ENCODE results near the gene FBXO21. TPM values are rescaled to one million over a fixed set of nuclear protein-coding genes. Genes with fewer than 3 reads are reported as not detected.

The FBXO21 gene
- total RNA-seq, 1 donor from 2014 or later, result 32.0 TPM

DNA sequence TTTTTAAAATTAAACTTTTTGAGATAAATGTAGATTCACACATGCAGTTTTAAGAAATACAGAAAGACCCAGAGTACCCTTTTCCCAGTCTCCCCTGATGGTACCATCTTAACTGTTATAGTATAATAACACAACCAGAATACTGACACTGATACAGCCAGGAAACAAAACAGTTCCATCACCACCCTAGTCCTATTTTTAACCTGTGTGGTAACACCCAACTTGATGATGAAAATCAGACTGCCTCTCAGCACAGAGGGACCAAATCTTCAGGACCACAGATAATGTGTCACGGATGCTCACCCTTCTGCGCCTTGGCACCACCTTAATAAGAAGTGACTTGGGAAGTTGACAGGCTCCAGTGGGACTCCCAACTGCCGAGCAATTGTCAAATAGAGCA lies 18.1 kb downstream of the FBXO21 start:
- no peak overlapping the region for H3K4me3 ChIP-seq (ENCODE audit: insufficient read depth, low read depth, low read length)
- H3K36me3 ChIP-seq (ENCODE audit: insufficient read depth, low read length), result peaks cover 39% of the 10 kb centered on the region
- TF ChIP-seq, protein P1, sequence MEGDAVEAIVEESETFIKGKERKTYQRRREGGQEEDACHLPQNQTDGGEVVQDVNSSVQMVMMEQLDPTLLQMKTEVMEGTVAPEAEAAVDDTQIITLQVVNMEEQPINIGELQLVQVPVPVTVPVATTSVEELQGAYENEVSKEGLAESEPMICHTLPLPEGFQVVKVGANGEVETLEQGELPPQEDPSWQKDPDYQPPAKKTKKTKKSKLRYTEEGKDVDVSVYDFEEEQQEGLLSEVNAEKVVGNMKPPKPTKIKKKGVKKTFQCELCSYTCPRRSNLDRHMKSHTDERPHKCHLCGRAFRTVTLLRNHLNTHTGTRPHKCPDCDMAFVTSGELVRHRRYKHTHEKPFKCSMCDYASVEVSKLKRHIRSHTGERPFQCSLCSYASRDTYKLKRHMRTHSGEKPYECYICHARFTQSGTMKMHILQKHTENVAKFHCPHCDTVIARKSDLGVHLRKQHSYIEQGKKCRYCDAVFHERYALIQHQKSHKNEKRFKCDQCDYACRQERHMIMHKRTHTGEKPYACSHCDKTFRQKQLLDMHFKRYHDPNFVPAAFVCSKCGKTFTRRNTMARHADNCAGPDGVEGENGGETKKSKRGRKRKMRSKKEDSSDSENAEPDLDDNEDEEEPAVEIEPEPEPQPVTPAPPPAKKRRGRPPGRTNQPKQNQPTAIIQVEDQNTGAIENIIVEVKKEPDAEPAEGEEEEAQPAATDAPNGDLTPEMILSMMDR (IDR thresholded peaks at IDR 0.05; ENCODE audit: insufficient read depth, low read depth, low read length), result no peak
- TF ChIP-seq EZH2 (IDR thresholded peaks at IDR 0.05; ENCODE audit: insufficient read depth, low read length), result no peak
- no peaks in the 10 kb centered on the region for H3K4me1 ChIP-seq (ENCODE audit: insufficient read depth, low read length)
- peaks cover 9% of the 10 kb centered on the region for H4K20me1 ChIP-seq (ENCODE audit: insufficient read depth, low read length)
- H3K9me3 ChIP-seq (ENCODE audit: insufficient read depth, low read depth, low read length), result no peaks in the 10 kb centered on the region
- H3K4me2 ChIP-seq (ENCODE audit: low read length), result no peak overlapping the region
- Mint-ChIP-seq H3K27me3 (ENCODE audit: low read depth, unreplicated experiment) (no peaks in the 10 kb centered on the region), H3K4me3 (ENCODE audit: unreplicated experiment) (no peak overlapping the region), H3K4me1 (ENCODE audit: low read depth, unreplicated experiment) (no peaks in the 10 kb centered on the region), H3K27ac (ENCODE audit: unreplicated experiment) (no peak overlapping the region), H3K36me3 (ENCODE audit: low read depth, unreplicated experiment) (peaks cover 11% of the 10 kb centered on the region), H3K9me3 (ENCODE audit: unreplicated experiment) (no peaks in the 10 kb centered on the region)
- H2AFZ ChIP-seq (ENCODE audit: low read depth, low read length), result no peak overlapping the region
- no peaks in the 10 kb centered on the region for H3K27me3 ChIP-seq (ENCODE audit: insufficient read depth, low read length)
- H3K27ac ChIP-seq (ENCODE audit: low read depth, low read length), result no peak overlapping the region
- FAIRE-seq (no peak), DNase-seq (ENCODE audit: low read depth) (no peak)
- H3K9ac ChIP-seq (ENCODE audit: low read length), result no peak overlapping the region
- H3K79me2 ChIP-seq (ENCODE audit: insufficient read depth, low read length), result no peaks in the 10 kb centered on the region

DNA sequence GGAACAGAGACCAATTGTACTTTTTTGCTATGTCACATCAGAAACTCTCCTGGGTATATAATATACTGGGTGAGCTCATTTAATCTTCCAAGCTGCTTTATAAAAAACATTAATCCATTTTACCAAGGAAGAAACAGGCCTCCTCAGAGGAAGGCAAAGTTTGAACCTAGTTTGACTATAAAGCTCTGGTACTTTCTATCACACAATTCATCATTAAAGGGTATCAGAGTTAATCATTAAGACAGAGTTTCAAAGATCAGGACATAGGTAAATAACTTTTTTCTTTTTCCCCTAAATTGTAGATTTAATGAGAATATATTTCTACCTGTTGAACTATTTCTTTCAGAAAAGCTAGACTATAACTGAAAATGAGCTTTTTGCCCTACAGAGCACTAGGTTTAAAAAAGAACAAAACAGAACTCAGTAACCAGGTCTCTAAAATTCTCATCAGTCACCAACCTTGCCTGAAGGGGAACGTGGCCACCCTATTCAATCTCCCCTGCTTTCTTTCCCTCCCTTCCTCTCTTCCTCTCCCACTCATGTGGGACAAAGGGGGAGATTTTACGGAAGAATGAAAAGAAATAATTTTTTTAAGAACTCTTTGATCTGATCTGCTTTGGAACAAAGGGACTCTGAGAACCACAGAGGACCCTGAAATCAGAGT lies 18.6 kb downstream of the FBXO21 start:
- Histone ChIP-seq H3K4me2 (ENCODE audit: low read length) (no peak overlapping the region), H3K4me1 (ENCODE audit: insufficient read depth, low read length) (no peaks in the 10 kb centered on the region), H3K79me2 (ENCODE audit: insufficient read depth, low read length) (no peaks in the 10 kb centered on the region), H3K27ac (ENCODE audit: low read depth, low read length) (no peak overlapping the region), H3K9ac (ENCODE audit: low read length) (no peak overlapping the region), H3K36me3 (ENCODE audit: insufficient read depth, low read length) (peaks cover 45% of the 10 kb centered on the region), H3K27me3 (ENCODE audit: insufficient read depth, low read length) (no peaks in the 10 kb centered on the region), H3K9me3 (ENCODE audit: insufficient read depth, low read depth, low read length) (no peaks in the 10 kb centered on the region), H3K4me3 (ENCODE audit: insufficient read depth, low read depth, low read length) (no peak overlapping the region), H2AFZ (ENCODE audit: low read depth, low read length) (no peak overlapping the region), H4K20me1 (ENCODE audit: insufficient read depth, low read length) (peaks cover 9% of the 10 kb centered on the region)
- Mint-ChIP-seq H3K9me3 (ENCODE audit: unreplicated experiment) (no peaks in the 10 kb centered on the region), H3K27ac (ENCODE audit: unreplicated experiment) (no peak overlapping the region), H3K4me1 (ENCODE audit: low read depth, unreplicated experiment) (no peaks in the 10 kb centered on the region), H3K36me3 (ENCODE audit: low read depth, unreplicated experiment) (peaks cover 17% of the 10 kb centered on the region), H3K4me3 (ENCODE audit: unreplicated experiment) (no peak overlapping the region), H3K27me3 (ENCODE audit: low read depth, unreplicated experiment) (no peaks in the 10 kb centered on the region)
- TF ChIP-seq EZH2 (IDR thresholded peaks at IDR 0.05; ENCODE audit: insufficient read depth, low read length), result no peak
- TF ChIP-seq, protein P1 (IDR thresholded peaks at IDR 0.05; ENCODE audit: insufficient read depth, low read depth, low read length), result no peak
- no peak for DNase-seq (ENCODE audit: low read depth)
- no peak for FAIRE-seq

DNA sequence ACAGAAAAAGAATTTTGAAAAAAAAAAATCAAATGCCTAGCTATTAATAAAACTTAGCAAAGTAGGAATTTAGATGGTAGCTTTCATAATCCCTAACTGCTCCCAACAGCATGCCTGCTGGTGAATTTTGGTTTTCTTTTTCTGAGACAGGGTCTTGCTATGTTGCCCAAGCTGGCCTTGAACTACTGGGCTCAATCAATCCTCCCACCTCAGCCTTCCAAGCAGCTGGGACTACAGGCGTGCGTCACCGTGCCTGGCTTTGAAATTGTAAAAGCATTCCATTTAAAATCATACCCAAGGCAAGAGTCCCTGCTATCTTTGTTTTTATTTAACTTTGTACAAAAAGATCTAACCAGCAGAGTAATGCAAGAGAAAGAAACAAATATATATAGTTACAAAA lies 20.7 kb downstream of the FBXO21 start:
- Histone ChIP-seq H3K9me3 (ENCODE audit: insufficient read depth, low read depth, low read length) (no peaks in the 10 kb centered on the region), H3K4me3 (ENCODE audit: insufficient read depth, low read depth, low read length) (no peak overlapping the region), H3K9ac (ENCODE audit: low read length) (no peak overlapping the region), H3K27ac (ENCODE audit: low read depth, low read length) (no peak overlapping the region), H3K4me1 (ENCODE audit: insufficient read depth, low read length) (no peaks in the 10 kb centered on the region), H3K36me3 (ENCODE audit: insufficient read depth, low read length) (peaks cover 45% of the 10 kb centered on the region), H3K79me2 (ENCODE audit: insufficient read depth, low read length) (no peaks in the 10 kb centered on the region), H2AFZ (ENCODE audit: low read depth, low read length) (no peak overlapping the region), H3K27me3 (ENCODE audit: insufficient read depth, low read length) (no peaks in the 10 kb centered on the region), H3K4me2 (ENCODE audit: low read length) (no peak overlapping the region), H4K20me1 (ENCODE audit: insufficient read depth, low read length) (peaks cover 4% of the 10 kb centered on the region)
- Mint-ChIP-seq H3K4me3 (ENCODE audit: unreplicated experiment) (no peak overlapping the region), H3K4me1 (ENCODE audit: low read depth, unreplicated experiment) (no peaks in the 10 kb centered on the region), H3K27ac (ENCODE audit: unreplicated experiment) (no peak overlapping the region), H3K9me3 (ENCODE audit: unreplicated experiment) (no peaks in the 10 kb centered on the region), H3K36me3 (ENCODE audit: low read depth, unreplicated experiment) (peaks cover 18% of the 10 kb centered on the region), H3K27me3 (ENCODE audit: low read depth, unreplicated experiment) (no peaks in the 10 kb centered on the region)
- DNase-seq (ENCODE audit: low read depth), result no peak
- no peak for FAIRE-seq
- no peak for TF ChIP-seq EZH2 (IDR thresholded peaks at IDR 0.05; ENCODE audit: insufficient read depth, low read length)
- TF ChIP-seq, protein P1 (IDR thresholded peaks at IDR 0.05; ENCODE audit: insufficient read depth, low read depth, low read length), result no peak

Data from astrocyte (in vitro differentiated cells and primary cell).